GM18526 (cell line): ENCODE measurements around the gene FAM131B.

Experiments
- POLR2A ChIP-seq: IDR thresholded peaks from 3 replicates; pipeline ENCODE4 v1.6.1; 2011; ENCODE audit not compliant: insufficient read length; ENCODE audit errors: extremely low read depth

FAM131B gene

GRCh38 chr7:143389316-143390103 is 27.0 kb upstream of the FAM131B start:
- no peak for TF ChIP-seq POLR2A

- no peak for TF ChIP-seq POLR2A
Measured at GRCh38 chr7:143388491-143389101, 26.1 kb upstream of the FAM131B start.

GRCh38 chr7:143388051-143388450 is 25.5 kb upstream of the FAM131B start:
- TF ChIP-seq POLR2A: no peak

GRCh38 chr7:143387156-143387975 is 24.9 kb upstream of the FAM131B start:
- TF ChIP-seq POLR2A: no peak

- TF ChIP-seq POLR2A: no peak
Measured at GRCh38 chr7:143385891-143386781, 23.6 kb upstream of the FAM131B start.

DNA sequence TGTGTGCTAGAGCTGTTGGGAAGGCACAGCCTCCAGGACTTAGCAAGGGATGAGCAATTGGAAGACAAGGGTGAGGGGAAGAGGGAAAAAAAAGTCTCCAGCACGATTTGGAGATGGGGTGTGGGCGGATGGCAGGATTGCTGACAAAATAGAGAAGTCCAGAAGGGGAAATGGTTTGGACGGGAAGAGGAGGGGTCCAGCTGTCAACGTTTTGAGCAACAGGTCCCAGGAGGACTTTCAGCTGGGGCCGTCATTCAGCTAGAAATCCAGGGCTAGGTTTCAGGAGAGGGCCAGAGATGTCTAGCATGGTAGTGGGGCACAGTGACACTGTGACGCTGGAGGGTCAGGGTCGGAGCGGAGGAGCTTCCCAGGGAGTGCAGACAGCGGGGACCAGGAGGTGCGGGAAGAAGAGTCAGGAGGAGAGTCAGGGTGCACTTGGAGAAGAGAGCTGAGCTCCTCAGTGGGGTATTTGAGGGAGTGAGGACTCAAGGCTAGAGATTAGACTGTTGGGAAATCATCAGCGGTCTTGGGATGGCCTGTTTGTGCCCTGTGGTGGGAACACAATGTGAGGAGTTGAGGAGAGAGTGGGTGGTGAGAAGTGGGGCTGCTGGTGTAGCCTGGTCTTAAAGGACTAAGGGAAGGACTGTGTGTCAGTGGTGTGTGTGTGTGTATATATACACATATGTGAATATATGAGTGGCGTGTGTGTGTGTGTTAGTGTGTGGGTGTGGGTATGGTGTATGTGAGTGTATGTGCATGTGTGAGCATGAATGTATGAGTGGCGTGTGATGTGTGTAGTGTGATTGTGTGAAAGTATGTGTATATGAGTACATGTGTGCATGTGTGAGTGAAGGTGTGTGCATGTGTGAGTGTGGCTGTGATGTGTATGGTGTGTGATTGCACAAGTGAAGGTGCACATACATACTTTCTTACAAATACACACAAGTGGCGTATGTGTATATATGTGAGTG is 22.4 kb upstream of the FAM131B start:
- no peak for TF ChIP-seq POLR2A

GRCh38 chr7:143384148-143384547 is 21.6 kb upstream of the FAM131B start:
- TF ChIP-seq POLR2A: no peak

DNA sequence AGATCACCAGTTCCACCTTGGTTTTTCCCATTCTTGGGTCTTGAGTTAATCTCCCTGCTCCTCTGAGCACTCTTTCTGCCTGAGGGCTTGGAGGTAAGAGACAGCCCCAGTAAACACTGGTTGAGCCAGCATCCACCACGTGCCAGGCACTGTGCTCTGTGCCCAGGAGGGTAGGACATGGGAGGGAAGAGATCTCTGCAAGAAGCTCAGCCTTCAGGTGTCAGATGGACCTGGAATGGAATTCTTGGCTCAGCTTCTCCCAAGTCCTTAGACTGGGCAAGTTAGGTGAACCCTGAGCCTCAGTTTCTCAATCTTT is 21.1 kb upstream of the FAM131B start:
- no peak for TF ChIP-seq POLR2A

- TF ChIP-seq POLR2A: no peak
Measured at GRCh38 chr7:143382791-143383641, 20.5 kb upstream of the FAM131B start.

- TF ChIP-seq POLR2A: no peak
Measured at GRCh38 chr7:143382126-143382790, 19.7 kb upstream of the FAM131B start.

GRCh38 chr7:143381427-143382125 is 19.1 kb upstream of the FAM131B start:
- TF ChIP-seq POLR2A: no peak
